PC-9 (cell line): ENCODE results near the gene RELL1.

Experiments used
- EZH2 ChIP-seq: fragments of 200-600 bp; sonication (generic); IDR thresholded peaks from 2 replicates; pipeline ENCODE4 v1.8.0; 2017; ENCODE audit warnings: antibody characterized with exemption, low read depth
- TF ChIP-seq, protein P1 (sequence below): fragments of 200-600 bp; sonication (generic); conservative IDR thresholded peaks from 2 replicates; pipeline ENCODE4 v1.6.1; 2017; ENCODE audit warnings: mixed run types, antibody characterized with exemption, mild to moderate bottlenecking, moderate library complexity

- TF ChIP-seq, protein P1, sequence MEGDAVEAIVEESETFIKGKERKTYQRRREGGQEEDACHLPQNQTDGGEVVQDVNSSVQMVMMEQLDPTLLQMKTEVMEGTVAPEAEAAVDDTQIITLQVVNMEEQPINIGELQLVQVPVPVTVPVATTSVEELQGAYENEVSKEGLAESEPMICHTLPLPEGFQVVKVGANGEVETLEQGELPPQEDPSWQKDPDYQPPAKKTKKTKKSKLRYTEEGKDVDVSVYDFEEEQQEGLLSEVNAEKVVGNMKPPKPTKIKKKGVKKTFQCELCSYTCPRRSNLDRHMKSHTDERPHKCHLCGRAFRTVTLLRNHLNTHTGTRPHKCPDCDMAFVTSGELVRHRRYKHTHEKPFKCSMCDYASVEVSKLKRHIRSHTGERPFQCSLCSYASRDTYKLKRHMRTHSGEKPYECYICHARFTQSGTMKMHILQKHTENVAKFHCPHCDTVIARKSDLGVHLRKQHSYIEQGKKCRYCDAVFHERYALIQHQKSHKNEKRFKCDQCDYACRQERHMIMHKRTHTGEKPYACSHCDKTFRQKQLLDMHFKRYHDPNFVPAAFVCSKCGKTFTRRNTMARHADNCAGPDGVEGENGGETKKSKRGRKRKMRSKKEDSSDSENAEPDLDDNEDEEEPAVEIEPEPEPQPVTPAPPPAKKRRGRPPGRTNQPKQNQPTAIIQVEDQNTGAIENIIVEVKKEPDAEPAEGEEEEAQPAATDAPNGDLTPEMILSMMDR, result no peak
- TF ChIP-seq EZH2, result no peak
Measured at GRCh38 chr4:37615720-37616063, 70.5 kb downstream of the RELL1 start.
